ENCODE data around the gene SCN1A. TPM values are rescaled to one million over a fixed set of nuclear protein-coding genes. Genes with fewer than 3 reads are reported as not detected.

The SCN1A gene
- total RNA-seq, 6 donors from 2014 or later = 11.5 to 42.2 (median 17.6) TPM

DNA sequence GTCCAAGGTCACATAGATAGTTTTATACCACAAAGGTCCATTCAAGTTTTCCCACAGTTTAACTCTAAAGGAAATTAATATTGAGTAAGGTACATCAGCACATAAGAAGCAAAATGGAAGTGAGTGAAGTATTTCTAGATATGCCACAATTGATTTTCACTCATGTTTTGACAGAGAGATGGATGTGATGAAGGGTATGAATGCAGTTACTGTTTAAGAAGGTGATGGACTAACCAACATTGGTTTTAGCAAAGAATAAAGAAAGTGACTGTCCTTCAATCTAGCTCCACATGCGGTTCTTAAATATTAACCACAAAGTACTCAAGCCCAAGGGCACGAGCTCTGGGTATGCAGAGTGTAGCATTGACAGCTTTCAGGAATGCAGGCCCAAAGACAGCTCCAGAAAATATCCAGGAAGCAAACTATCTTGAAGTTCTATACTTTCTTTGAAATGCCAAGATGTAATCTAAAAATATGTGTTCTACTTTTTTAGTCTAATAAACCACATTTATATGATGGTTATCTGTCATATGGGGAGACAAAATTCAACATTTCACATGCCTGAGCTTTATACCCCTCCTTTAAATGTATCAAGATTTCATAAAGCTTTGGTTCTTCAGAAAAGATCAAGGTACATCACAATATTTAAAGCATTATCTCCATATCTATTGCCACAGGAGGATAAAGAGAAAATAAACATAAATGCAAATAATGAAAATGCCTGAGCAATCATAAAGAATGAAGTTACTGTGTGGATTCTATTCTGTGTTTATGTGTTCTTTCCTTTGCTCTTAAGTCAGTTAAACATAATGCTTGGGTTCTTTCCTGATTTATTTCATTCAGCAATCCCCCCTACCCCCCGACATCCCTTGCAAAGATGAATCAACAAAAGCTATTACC is 6.7 kb upstream of the SCN1A start:
- ATAC-seq (ENCODE audit: low FRiP score in 2 of 2) = peak in 1 of 2 donors; percentile 71
- Histone ChIP-seq H3K27ac (no peak overlapping the region), H3K4me1 (peaks cover 0 to 3% (median 0%) of the 10 kb centered on the region in 4 donors), H3K9me3 (no peaks in the 10 kb centered on the region), H3K4me3 (no peak overlapping the region), H3K36me3 (no peaks in the 10 kb centered on the region), H3K27me3 (no peaks in the 10 kb centered on the region)
- TF ChIP-seq, protein P1, sequence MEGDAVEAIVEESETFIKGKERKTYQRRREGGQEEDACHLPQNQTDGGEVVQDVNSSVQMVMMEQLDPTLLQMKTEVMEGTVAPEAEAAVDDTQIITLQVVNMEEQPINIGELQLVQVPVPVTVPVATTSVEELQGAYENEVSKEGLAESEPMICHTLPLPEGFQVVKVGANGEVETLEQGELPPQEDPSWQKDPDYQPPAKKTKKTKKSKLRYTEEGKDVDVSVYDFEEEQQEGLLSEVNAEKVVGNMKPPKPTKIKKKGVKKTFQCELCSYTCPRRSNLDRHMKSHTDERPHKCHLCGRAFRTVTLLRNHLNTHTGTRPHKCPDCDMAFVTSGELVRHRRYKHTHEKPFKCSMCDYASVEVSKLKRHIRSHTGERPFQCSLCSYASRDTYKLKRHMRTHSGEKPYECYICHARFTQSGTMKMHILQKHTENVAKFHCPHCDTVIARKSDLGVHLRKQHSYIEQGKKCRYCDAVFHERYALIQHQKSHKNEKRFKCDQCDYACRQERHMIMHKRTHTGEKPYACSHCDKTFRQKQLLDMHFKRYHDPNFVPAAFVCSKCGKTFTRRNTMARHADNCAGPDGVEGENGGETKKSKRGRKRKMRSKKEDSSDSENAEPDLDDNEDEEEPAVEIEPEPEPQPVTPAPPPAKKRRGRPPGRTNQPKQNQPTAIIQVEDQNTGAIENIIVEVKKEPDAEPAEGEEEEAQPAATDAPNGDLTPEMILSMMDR (IDR thresholded peaks at IDR 0.05) = no peak
- TF ChIP-seq POLR2A (IDR thresholded peaks at IDR 0.05) (no peak), EP300 (IDR thresholded peaks at IDR 0.05) (no peak), POLR2AphosphoS5 (IDR thresholded peaks at IDR 0.05) (no peak)
- DNase-seq = no peak
- WGBS, 2 donors = 58 to 67% methylated on average over 3 of the region's 3 CpGs

DNA sequence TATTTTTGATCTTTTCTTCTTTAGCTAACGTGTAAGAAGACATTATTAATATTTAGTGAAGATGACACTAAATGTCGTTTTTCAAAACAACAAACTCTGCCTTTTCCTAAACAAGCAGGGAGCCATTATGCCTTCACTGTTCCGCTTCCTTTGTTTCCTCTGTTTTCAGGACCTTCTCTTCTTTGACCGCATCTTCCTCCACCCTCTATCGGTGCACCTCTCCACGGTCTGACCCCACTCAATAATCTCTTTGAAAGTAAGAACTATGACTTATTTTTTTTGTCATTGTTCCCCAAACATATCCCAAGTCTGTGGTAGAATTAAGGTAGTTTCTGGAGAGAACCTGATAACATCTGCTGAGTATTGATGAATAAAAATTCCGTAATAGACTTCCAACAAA is 5.8 kb upstream of the SCN1A start:
- TF ChIP-seq POLR2A (IDR thresholded peaks at IDR 0.05) (no peak), EP300 (IDR thresholded peaks at IDR 0.05) (no peak), POLR2AphosphoS5 (IDR thresholded peaks at IDR 0.05) (no peak)
- TF ChIP-seq, protein P1 (IDR thresholded peaks at IDR 0.05) = no peak
- WGBS, 2 donors = 77 to 82% methylated on average over 7 of the region's 7 CpGs
- H3K4me1 ChIP-seq = peaks cover 0 to 3% (median 0%) of the 10 kb centered on the region in 4 donors
- H3K27me3 ChIP-seq = no peaks in the 10 kb centered on the region
- no peaks in the 10 kb centered on the region for H3K9me3 ChIP-seq
- no peaks in the 10 kb centered on the region for H3K36me3 ChIP-seq
- DNase-seq (no peak), ATAC-seq (ENCODE audit: low FRiP score in 2 of 2) (no peak)
- H3K27ac ChIP-seq = no peak overlapping the region
- H3K4me3 ChIP-seq = no peak overlapping the region

DNA sequence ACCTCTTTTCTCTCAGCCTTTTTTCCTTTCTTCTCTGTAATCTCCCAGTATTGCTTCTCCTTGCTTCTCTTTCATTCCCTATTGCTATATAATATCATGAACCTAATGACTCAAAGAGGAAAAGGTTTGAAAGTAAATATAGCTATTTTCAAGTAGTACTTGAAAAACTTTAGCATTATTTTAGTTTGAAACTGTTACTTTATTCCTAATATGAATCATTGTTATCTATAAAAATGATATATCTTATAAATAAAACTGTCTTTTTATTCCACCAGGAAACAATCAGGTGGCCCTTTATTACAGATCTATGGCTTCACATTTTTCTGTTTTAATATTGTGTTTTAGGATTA is 311 bp upstream of the SCN1A start:
- TF ChIP-seq POLR2A (IDR thresholded peaks at IDR 0.05) = no peak
- no peak for TF ChIP-seq POLR2AphosphoS5 (IDR thresholded peaks at IDR 0.05)
- no peak for TF ChIP-seq EP300 (IDR thresholded peaks at IDR 0.05)
- TF ChIP-seq, protein P1 (IDR thresholded peaks at IDR 0.05) = peak in 1 of 6 experiments; percentile 6
- DNase-seq (no peak), ATAC-seq (ENCODE audit: low FRiP score in 2 of 2) (no peak)
- no peaks in the 10 kb centered on the region for H3K9me3 ChIP-seq
- no peaks in the 10 kb centered on the region for H3K36me3 ChIP-seq
- H3K4me1 ChIP-seq = peaks cover 0 to 9% (median 4%) of the 10 kb centered on the region in 4 donors
- no peaks in the 10 kb centered on the region for H3K27me3 ChIP-seq
- H3K4me3 ChIP-seq = no peak overlapping the region
- H3K27ac ChIP-seq = no peak overlapping the region

DNA sequence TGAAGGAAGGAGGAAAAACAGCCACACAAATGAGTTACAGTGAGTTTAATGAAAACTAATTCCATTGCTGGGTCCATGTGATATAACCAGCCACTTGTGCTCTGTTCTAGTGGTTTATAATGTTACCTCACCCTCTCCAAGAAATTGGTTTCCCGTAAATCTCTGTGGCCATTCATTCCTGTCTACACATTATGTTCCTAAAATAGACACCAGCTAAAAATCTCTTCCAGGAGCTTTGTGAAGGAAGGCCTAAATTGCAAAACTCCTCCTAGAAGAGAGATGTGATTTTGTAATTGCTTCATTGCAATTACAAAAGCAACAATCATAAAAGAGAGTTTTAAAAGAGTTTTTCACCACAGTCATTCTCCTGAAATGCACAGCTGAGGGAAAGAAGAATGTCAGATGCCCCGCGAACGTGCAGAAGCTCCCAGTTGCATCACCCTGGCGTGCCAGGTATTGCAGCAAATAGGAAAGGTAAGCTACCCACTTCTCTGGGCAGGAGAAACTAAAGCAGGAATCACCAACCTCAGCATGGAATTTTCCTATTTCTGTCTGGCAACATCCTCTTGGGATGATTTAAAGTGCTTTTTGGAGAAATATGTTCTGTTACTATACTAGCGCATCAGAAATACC is 1.7 kb downstream of the SCN1A start:
- 46 to 65% methylated on average over 6 of the region's 6 CpGs for WGBS, 2 donors
- Histone ChIP-seq H3K4me3 (peak overlapping the region in 3 of 4 donors; percentile 29 to 38 (median 29)), H3K4me1 (peaks cover 0 to 9% (median 4%) of the 10 kb centered on the region in 4 donors), H3K9me3 (no peaks in the 10 kb centered on the region), H3K27me3 (no peaks in the 10 kb centered on the region), H3K36me3 (no peaks in the 10 kb centered on the region), H3K27ac (peak overlapping the region in 3 of 4 donors; percentile 55 to 76 (median 76))
- ATAC-seq (ENCODE audit: low FRiP score in 2 of 2) (peak; percentile 53 to 79), DNase-seq (peak in 1 of 2 donors; percentile 72)
- TF ChIP-seq POLR2AphosphoS5 (IDR thresholded peaks at IDR 0.05) (peak in 1 of 2 donors; percentile 11), EP300 (IDR thresholded peaks at IDR 0.05) (peak in 3 of 4 donors; percentile 51 to 87 (median 63)), POLR2A (IDR thresholded peaks at IDR 0.05) (no peak)
- TF ChIP-seq, protein P1 (IDR thresholded peaks at IDR 0.05) = no peak

Measured in upper lobe of left lung (tissue), 6 donors.